HepG2 (cell line): ENCODE results near the gene CYBB. TPM values are rescaled to one million over a fixed set of nuclear protein-coding genes. Genes with fewer than 3 reads are reported as not detected.

ENCODE experiments used
- ATAC-seq: fragments of 200-7000 bp; cut with Tn5 transposase; 3 replicates; pipeline ENCODE4 v1.9.1; 2020; ENCODE audit warnings: mild to moderate bottlenecking, moderate library complexity
- BruUV-seq: library from RNA; stranded (reverse); fragments of 400-500 nt; replicated peaks from 2 replicates; lab custom pipeline; 2021; lab: Mats Ljungman, UMichigan
- CTCF ChIA-PET: fragments of 300-600 bp; formaldehyde crosslinking; extraction: SDS; loops from one replicate; lab custom pipeline; 2021; ENCODE audit warnings: low total read pairs, inconsistent platforms, low intra/inter-chr PET ratio; lab: Yijun Ruan, JAX
- POLR2A ChIA-PET: fragments of 350-600 bp; sonication (Branson Sonifier 250); formaldehyde crosslinking; loops from one replicate; lab custom pipeline; 2020; ENCODE audit warnings: antibody characterized with exemption, inconsistent platforms; lab: Yijun Ruan, JAX
- DNase-seq: peaks from one replicate; pipeline ENCODE4 v3.0.0-alpha.2; 2015; ENCODE audit warnings: low spot score
- FAIRE-seq: peaks from 3 replicates; lab custom pipeline; 2011; peaks lifted over from hg19 to GRCh38; lab: Jason Lieb, UNC
- H2AFZ ChIP-seq: one replicate; pipeline ENCODE4 v1.6.1; 2011; ENCODE audit warnings: low read length, inconsistent platforms
- H3K27ac ChIP-seq: fragments of 300-600 bp; 3 replicates; pipeline ENCODE4 v1.8.0; 2011; ENCODE audit warnings: mixed run types, mild to moderate bottlenecking, mixed read lengths, low read length, inconsistent platforms; ENCODE audit not compliant: insufficient read depth; ENCODE audit errors: extremely low read length
- H3K27me3 ChIP-seq, 2 experiments: fragments of 200-600 bp in 1 of 2; 2 replicates in 1 of 2; 3 replicates in 1 of 2; pipeline versions ENCODE4 v1.6.0 to v1.8.0; 2011; ENCODE audit warnings: low read length in 2 of 2, mild to moderate bottlenecking in 2 of 2, moderate library complexity in 2 of 2, inconsistent platforms in 1 of 2; ENCODE audit not compliant: insufficient read depth in 2 of 2, control insufficient read depth in 1 of 2
- H3K36me3 ChIP-seq, 2 experiments: fragments of 200-600 bp in 1 of 2; replicated peaks in 1 of 2; 2 replicates in 1 of 2; 3 replicates in 1 of 2; pipeline versions ENCODE4 v1.5.1 to v1.8.0; 2011; ENCODE audit warnings: low read length in 2 of 2, inconsistent platforms in 1 of 2; ENCODE audit not compliant: insufficient read depth in 2 of 2, control insufficient read depth in 1 of 2
- H3K4me1 ChIP-seq: 2 replicates; pipeline ENCODE4 v1.5.1; 2012; ENCODE audit warnings: low read length, inconsistent platforms; ENCODE audit not compliant: insufficient read depth
- H3K4me2 ChIP-seq: 2 replicates; pipeline ENCODE4 v1.6.0; 2011; ENCODE audit warnings: low read depth, low read length, inconsistent platforms
- H3K4me3 ChIP-seq, 3 experiments: fragments of 200-600 bp in 1 of 3; sonication (generic), shearing (Covaris generic) in 1 of 3; replicated peaks in 1 of 3; 2 replicates each; pipeline ENCODE4 v1.5.1; 2011 to 2016; ENCODE audit warnings: low read length in 3 of 3, inconsistent platforms in 2 of 3, low read depth in 2 of 3, mild to moderate bottlenecking in 2 of 3, control low read depth in 1 of 3, mixed read lengths in 1 of 3; ENCODE audit not compliant: insufficient read depth in 1 of 3
- H3K79me2 ChIP-seq: one replicate; pipeline ENCODE4 v1.6.1; 2011; ENCODE audit warnings: low read length, inconsistent platforms; ENCODE audit not compliant: insufficient read depth
- H3K9ac ChIP-seq: 2 replicates; pipeline ENCODE4 v1.6.0; 2011; ENCODE audit warnings: mild to moderate bottlenecking, low read depth, low read length, inconsistent platforms; ENCODE audit not compliant: insufficient read depth
- H3K9me3 ChIP-seq: 2 replicates; pipeline ENCODE4 v1.5.1; 2012; ENCODE audit warnings: mild to moderate bottlenecking, low read length
- H4K20me1 ChIP-seq: 2 replicates; pipeline ENCODE4 v1.6.0; 2011; ENCODE audit warnings: inconsistent platforms, mild to moderate bottlenecking, low read length, moderate library complexity; ENCODE audit not compliant: insufficient read depth
- CHCHD3 ChIP-seq: sonication (generic); formaldehyde crosslinking; IDR thresholded peaks from 2 replicates; pipeline ENCODE4 v1.8.0; 2022; ENCODE audit warnings: mild to moderate bottlenecking, missing genetic modification reagents, moderate library complexity
- GTF3A ChIP-seq: sonication (generic); formaldehyde crosslinking; conservative IDR thresholded peaks from 2 replicates; pipeline ENCODE4 v1.4.0; 2020; ENCODE audit warnings: mild to moderate bottlenecking, missing genetic modification reagents
- JDP2 ChIP-seq: sonication (generic); formaldehyde crosslinking; IDR thresholded peaks from 2 replicates; pipeline ENCODE4 v1.8.1; 2022; ENCODE audit warnings: missing genetic modification reagents, borderline replicate concordance
- MYPOP ChIP-seq: sonication (generic); formaldehyde crosslinking; IDR thresholded peaks from 2 replicates; pipeline ENCODE4 v1.8.1; 2023; ENCODE audit warnings: mild to moderate bottlenecking, moderate library complexity, missing genetic modification reagents
- NFATC3 ChIP-seq: sonication (generic); formaldehyde crosslinking; IDR thresholded peaks from 2 replicates; pipeline ENCODE4 v1.5.1; 2020; ENCODE audit warnings: mild to moderate bottlenecking, missing genetic modification reagents
- RELA ChIP-seq: sonication (generic); formaldehyde crosslinking; IDR thresholded peaks from 2 replicates; pipeline ENCODE4 v1.4.0; 2020; ENCODE audit warnings: missing genetic modification reagents
- RFX1 ChIP-seq: fragments of 450-650 bp; IDR thresholded peaks from 2 replicates; pipeline ENCODE4 v1.6.1; 2017
- ZBTB43 ChIP-seq: sonication (generic); formaldehyde crosslinking; conservative IDR thresholded peaks from 2 replicates; pipeline ENCODE4 v1.4.0; 2020; ENCODE audit warnings: missing genetic modification reagents
- ZNF10 ChIP-seq: sonication (generic); formaldehyde crosslinking; IDR thresholded peaks from 2 replicates; pipeline ENCODE4 v1.4.0; 2020; ENCODE audit warnings: mild to moderate bottlenecking, low read depth, missing genetic modification reagents, borderline replicate concordance
- ZNF142 ChIP-seq: sonication (generic); formaldehyde crosslinking; IDR thresholded peaks from 2 replicates; pipeline ENCODE4 v1.4.0; 2020; ENCODE audit warnings: missing genetic modification reagents
- ZNF17 ChIP-seq: sonication (generic); formaldehyde crosslinking; IDR thresholded peaks from 2 replicates; pipeline ENCODE4 v1.5.0; 2020; ENCODE audit warnings: mild to moderate bottlenecking, missing genetic modification reagents
- ZNF180 ChIP-seq: sonication (generic); formaldehyde crosslinking; IDR thresholded peaks from 2 replicates; pipeline ENCODE4 v1.4.0; 2020; ENCODE audit warnings: low read depth, missing genetic modification reagents, borderline replicate concordance
- ZNF720 ChIP-seq: sonication (generic); formaldehyde crosslinking; IDR thresholded peaks from 2 replicates; pipeline ENCODE4 v1.4.0; 2020; ENCODE audit warnings: missing genetic modification reagents
- ZNF772 ChIP-seq: sonication (generic); formaldehyde crosslinking; IDR thresholded peaks from 2 replicates; pipeline ENCODE4 v1.5.0; 2020; ENCODE audit warnings: mild to moderate bottlenecking, missing genetic modification reagents
- WGBS: methylation state at CpG from one replicate; pipeline ENCODE4 v1.1.6; 2017; ENCODE audit warnings: low lambda C conversion rate; 5-methylcytosine and 5-hydroxymethylcytosine counted together
- in situ Hi-C: cut with HindIII; loops from 2 replicates; pipeline ENCODE4 v1.10.0; 2017; ENCODE audit warnings: low pct_unique_long_range_greater_than_20kb; ENCODE audit not compliant: extremely low pct_ligation_motif_present
- intact Hi-C: fragments of 100-400 bp; cut with micrococcal nuclease; formaldehyde crosslinking; loops from one replicate; pipeline ENCODE4 v1.10.0; 2022; ENCODE audit not compliant: unreplicated experiment
- polyA plus RNA-seq, 8 experiments: library from polyadenylated mRNA; depleted of rRNA in 3 of 8; stranded (reverse) in 7 of 8; unstranded in 1 of 8; fragments of >200 nt; fragmentation: Illumina TruSeq in 4 of 8; extraction: Trizol in 4 of 8; gene quantifications; 2 replicates each; pipeline versions ENCODE4 v1.2.1 to v1.2.3, GENCODE V29; 2011 to 2016; ENCODE audit warnings: low read depth in 4 of 8, missing spikeins in 1 of 8, mixed read lengths in 1 of 8; ENCODE audit not compliant: insufficient read depth in 1 of 8
- total RNA-seq, 5 experiments: library from RNA; depleted of rRNA; stranded (reverse); fragments of >200 nt; fragmentation: Illumina TruSeq; extraction: Trizol; gene quantifications; 2 replicates each; pipeline ENCODE4 v1.2.3, GENCODE V29; 2016; ENCODE audit warnings: low read depth in 1 of 5

Gene CYBB
- total and polyA plus RNA-seq, 2 of the 13 experiments (the other 11 are each of a cell fraction or from before 2014, with no cell fraction given), result not detected

- Histone ChIP-seq H3K36me3 (no peaks in the 10 kb centered on the region), H4K20me1 (no peaks in the 10 kb centered on the region), H3K27me3 (no peaks in the 10 kb centered on the region), H3K4me1 (no peaks in the 10 kb centered on the region), H2AFZ (no peak overlapping the region), H3K4me2 (no peak overlapping the region), H3K4me3 (no peak overlapping the region), H3K9me3 (no peaks in the 10 kb centered on the region), H3K9ac (no peak overlapping the region), H3K79me2 (no peaks in the 10 kb centered on the region), H3K27ac (no peak overlapping the region)
- WGBS, result 0% methylated on average over 3 of the region's 3 CpGs
- POLR2A ChIA-PET, result no interaction called here
- DNase-seq (no peak), FAIRE-seq (no peak), ATAC-seq (no peak)
- CTCF ChIA-PET, result no interaction called here
- no TSS peak for BruUV-seq
- intact Hi-C loops (no loop called here), in situ Hi-C loops (no loop called here)
- no peak for TF ChIP-seq ZNF17 (CRISPR knock-in tag)
- TF ChIP-seq ZNF10 (CRISPR knock-in tag), result no peak
- no peak for TF ChIP-seq ZNF142 (CRISPR knock-in tag)
- TF ChIP-seq RFX1, result no peak
- TF ChIP-seq MYPOP (CRISPR knock-in tag), result no peak
- TF ChIP-seq CHCHD3 (CRISPR knock-in tag), result no peak
- TF ChIP-seq ZNF720 (CRISPR knock-in tag), result no peak
- no peak for TF ChIP-seq ZBTB43 (CRISPR knock-in tag)
- no peak for TF ChIP-seq ZNF180
- TF ChIP-seq JDP2, result no peak
- TF ChIP-seq NFATC3 (CRISPR knock-in tag), result no peak
- TF ChIP-seq ZNF772, result no peak
- no peak for TF ChIP-seq RELA
- no peak for TF ChIP-seq GTF3A (CRISPR knock-in tag)
Measured at GRCh38 chrX:37817579-37817978, 37.7 kb downstream of the CYBB start.
